GM11168 (cell line): ENCODE results near the gene OR10J5.
"Not testable (repeated sequence)": the region's sequence is repeated elsewhere in the genome, so short reads cannot be mapped to it uniquely, and the experiment has no call there.

Experiments
- in situ Hi-C: fragments of 300-500 bp; cut with MboI; formaldehyde crosslinking; loops from one replicate; pipeline ENCODE4 v1.12.0; 2022; ENCODE audit warnings: low sequenced_read_pairs; ENCODE audit not compliant: unreplicated experiment

OR10J5 gene

DNA sequence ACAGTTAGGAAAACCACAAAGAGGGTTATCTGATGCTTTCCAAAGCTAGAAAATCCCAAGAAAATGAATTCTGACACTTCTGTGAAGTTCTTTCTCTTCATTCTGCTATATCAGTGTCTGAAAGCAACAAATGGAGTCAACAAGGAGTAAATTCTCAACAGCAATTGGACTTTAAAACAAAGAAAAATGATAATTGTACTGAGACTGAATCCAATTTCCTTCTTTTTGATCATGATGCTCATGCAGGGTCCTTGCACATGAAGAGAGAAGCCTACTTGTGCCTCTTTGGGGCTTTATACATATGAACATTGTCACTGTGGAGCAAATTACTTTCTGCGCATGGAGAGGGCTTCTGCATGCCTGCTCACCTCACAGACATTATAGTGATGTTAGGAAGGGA lies at the start of gene OR10J5:
OR10J5 (minus strand) TSS at position 101 of the 400 bp plus-strand sequence; CDS start at position 101, 0 bp downstream.
- in situ Hi-C loops = no loop called here

- in situ Hi-C loops = no loop called here
These were observed 48.7 kb upstream of the OR10J5 start for GRCh38 chr1:159584536-159584935.

GRCh38 chr1:159581422-159581821 lies 45.6 kb upstream of the OR10J5 start:
- in situ Hi-C loops = no loop called here

DNA sequence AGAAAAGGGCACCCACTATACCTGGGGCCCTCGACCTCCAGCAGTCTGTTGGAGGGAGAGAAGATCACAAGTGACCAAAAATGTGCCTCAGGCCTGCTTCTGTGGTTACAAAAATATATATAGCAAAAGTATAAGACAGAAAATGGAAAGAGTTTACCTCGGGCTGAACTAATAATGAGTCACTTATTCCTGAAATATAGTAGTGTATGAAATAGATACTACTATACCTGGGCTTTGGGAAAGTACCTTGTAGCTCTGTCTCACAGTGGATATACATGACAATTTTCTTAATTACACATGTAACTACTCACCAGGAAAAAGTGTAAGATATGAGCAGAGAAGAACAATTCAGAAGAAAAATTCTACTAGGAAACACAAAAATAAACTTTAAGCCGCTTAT lies 44.5 kb upstream of the OR10J5 start:
- in situ Hi-C loops = no loop called here

DNA sequence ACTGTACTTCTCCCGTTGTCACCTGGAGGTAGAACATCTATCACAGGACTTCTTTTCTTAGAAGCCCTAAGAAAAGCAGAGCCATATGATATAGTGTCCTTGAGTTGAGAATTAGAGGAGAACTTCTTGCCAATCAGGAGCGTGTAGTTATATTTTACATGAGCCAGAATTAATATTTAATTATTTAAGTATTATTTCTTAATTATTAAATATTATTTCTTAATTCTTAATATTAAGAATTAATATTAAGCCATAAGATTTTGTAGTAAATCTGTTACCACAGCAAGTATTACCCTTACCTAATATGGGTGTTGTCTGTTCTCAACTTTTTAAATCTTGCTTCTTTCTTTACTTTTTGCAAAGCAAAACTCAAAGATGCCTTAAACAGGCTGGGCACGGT lies 41.6 kb upstream of the OR10J5 start:
- in situ Hi-C loops = no loop called here

GRCh38 chr1:159562680-159563079 lies 26.9 kb upstream of the OR10J5 start:
- in situ Hi-C loops = no loop called here

DNA sequence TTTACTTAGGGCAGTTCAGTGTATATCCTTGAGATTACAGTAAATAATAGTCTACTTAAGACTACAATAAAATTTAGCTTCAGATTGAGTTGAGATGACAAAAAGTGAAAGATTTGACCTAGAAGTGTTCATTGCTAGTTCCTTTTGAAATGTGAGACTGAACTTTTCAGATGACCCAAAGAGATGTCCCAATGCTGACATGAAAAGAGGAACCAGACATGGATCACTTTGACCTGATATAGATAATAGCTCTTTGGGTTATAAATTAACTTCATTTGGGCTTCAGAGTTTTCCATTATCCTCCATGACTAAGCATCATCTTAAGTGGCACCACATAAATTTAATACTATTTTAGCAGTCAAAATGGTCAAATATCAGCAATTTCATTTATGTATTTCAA lies 25.7 kb upstream of the OR10J5 start:
- in situ Hi-C loops = no loop called here

DNA sequence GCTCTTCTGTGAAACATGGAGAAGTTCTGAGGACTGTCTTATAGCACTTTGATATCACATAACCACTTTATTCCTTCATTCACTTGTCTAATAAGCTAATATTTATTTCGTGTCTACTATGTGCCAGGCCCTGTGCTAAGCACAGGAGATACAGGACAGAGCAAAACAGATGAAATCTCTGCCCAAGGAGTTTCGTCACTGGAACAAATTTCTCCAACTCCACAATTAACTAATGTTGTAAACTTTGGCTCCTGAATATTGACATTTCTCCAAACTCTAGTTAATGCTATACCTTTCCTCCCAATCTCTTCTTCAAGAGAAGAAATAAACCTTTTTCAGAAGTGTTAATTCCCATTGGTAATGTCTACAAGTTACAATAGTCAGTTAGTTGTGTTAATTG lies 24.8 kb upstream of the OR10J5 start:
- in situ Hi-C loops = no loop called here

DNA sequence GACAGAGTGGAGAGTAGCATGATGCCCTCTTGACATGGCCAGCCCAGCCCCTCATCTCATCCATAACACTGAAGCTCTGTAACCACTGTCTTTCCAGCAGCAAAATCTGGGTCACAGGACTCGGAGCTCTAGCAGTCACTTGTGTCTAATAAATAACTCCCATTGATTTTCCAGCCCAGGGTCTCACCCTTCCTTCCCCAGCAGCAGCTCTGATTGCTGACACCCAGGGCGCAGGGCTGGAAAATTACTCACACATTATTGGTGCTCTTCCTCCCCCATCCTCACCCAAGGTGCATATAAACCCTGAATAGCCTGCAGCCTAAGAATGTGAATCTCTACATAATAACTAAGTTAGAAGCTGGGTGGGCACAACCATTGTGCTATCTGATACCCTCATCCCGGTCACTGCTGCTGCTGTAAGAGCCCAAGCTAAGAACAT lies 21.1 kb upstream of the OR10J5 start:
- in situ Hi-C loops = no loop called here

GRCh38 chr1:159554696-159555095 lies 18.9 kb upstream of the OR10J5 start:
- in situ Hi-C loops = no loop called here

DNA sequence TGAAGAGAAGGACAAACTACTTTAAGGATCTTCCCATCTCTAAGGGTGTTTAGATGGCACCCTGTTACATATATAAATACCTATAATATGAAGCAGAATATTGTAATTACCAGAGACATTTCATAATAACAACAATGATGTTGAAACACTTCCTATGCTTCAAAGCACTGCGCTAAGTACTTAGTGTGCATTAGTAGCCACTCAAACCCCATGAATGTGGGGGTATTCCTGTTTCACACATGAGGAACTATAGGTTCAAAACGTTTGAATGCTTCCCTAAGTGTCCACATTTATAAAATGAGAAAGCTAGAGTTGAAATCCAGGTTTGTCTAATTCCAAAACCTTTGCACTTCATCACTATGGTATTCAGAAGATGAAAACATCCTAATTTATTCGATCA lies 18.5 kb upstream of the OR10J5 start:
- in situ Hi-C loops = no loop called here

DNA sequence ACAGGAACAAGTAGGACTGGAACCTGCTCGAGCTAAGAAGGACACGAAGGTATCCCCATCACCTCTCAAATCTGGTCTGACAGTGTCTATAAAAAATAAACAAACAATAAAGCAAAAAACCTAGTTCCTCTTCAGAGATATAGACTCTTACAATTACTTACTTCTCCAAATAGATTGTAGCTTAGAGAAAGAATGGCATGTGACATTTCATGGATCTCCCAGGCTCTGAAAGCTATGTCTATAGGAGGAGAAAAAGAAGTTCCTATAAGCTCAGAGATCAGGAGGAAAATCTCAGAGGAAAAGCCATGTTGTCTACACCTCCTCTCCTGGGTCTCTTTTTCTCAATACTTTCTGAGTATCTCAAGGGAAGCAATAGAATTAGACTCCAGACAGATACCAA lies 12.3 kb upstream of the OR10J5 start:
- in situ Hi-C loops = no loop called here

DNA sequence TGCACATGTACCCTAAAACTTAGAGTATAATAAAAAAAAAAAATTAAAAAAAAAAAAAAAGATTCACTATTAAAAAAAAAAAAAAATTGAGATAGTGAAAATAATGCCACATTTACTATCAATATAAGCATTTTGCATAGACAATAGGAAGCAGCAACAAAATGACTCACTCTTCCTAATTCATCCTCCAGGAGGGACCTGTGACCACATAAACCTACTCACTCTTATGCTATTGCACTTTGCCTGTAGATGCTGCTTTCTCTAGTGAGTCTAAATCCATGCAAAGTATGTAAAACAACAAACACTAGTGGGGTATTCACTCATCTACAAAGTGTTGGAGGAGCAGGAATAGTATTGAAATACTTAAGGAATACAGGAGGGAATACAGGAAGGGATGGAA lies 2.9 kb downstream of the OR10J5 start:
- in situ Hi-C loops = no loop called here

DNA sequence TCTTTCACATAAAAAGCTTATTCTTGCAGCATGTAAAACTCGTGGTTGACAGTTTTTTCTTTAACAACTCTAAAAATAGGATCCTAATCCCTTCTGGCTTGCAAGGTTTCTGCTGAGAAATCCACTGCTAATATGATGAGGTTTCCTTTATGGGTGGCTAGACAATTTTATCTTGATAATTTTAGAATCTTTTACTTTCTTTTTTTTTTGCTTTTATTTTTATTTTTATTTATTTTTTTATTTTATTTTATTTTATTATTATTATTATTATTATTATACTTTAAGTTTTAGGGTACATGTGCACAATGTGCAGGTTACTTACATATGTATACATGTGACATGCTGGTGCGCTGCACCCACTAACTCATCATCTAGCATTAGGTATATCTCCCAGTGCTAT lies 11.0 kb downstream of the OR10J5 start:
- in situ Hi-C loops = not testable (repeated sequence)

DNA sequence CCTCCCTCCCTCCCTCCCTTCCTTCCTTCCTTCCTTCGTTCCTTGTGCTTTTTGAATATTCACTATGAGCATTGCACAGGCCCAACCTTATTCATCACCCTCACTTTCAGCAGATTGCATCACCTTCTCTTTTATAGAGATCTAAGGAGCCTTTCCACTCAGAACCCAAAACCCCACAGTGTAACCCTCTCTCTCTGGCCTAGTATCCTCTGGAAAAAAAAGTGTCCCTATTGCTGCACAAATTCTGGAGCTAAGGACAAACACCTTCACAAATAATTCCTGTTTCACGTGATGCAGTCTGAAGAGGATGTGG lies 25.6 kb downstream of the OR10J5 start:
- in situ Hi-C loops = no loop called here

DNA sequence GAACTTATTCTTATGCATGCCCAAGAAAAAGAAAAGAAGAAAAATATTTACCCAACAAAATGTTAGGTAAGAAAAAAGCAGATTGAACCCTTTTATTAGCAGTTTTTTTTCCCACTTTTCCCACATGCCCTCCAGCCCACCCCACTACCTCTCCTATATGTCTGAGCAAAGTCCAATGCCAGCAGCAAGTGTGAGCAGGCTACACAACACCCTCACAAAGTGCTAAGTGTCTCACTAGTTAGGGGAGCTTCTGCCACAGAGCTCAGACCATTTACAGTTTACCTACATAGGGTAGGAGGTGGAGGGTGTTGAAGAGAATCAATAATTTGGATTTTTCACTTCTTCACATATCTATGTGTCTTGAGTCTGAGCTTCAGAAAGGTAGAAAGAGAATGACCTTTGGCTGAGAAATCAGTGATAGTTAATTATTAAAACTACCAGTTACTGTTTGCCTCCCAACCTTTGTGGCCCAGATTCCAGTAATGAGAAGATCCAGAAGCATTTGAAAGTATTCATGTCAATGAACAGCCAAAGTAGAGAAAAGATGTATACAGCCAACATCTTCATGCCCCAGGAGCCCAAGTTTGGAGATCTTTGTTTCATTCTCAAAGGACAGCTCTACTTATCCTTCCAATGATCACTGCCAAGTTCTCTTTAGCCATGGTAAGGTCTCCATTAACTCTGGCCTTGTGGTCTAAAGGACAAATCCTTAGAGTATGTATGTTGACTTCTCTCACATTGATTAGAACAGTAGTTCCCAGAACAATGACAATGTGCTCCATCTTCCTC lies 26.2 kb downstream of the OR10J5 start:
- in situ Hi-C loops = no loop called here

- in situ Hi-C loops = no loop called here
These were observed 26.9 kb downstream of the OR10J5 start for GRCh38 chr1:159508951-159509350.

DNA sequence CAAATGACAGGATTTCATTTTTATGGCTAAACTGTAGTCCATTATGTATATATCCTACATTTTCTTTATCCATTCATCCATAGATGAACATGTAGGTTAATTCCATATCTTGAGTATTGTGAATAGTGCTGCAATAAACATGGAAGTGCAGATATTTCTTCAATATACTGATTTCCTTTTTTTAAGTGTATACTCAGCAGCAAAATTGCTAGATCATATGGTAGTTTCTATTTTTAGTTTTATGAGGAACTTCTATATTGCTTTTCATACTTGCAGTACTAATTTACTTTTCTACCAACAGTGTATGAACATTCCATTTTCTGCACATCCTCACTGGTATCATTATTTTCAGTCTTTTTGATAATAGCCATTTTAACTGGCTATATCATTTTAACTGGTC lies 30.1 kb downstream of the OR10J5 start:
- in situ Hi-C loops = no loop called here

GRCh38 chr1:159501082-159501481 lies 34.7 kb downstream of the OR10J5 start:
- in situ Hi-C loops = no loop called here

GRCh38 chr1:159494513-159495210 lies 41.1 kb downstream of the OR10J5 start:
- in situ Hi-C loops = not testable (repeated sequence)

GRCh38 chr1:159493354-159493753 lies 42.5 kb downstream of the OR10J5 start:
- in situ Hi-C loops = no loop called here
